WTC11 (cell line): ENCODE measurements around the gene FBXO31. TPM values are rescaled to one million over a fixed set of nuclear protein-coding genes. Genes with fewer than 3 reads are reported as not detected.

Source experiments
- ATAC-seq: fragments of 200-7000 bp; cut with Tn5 transposase; 2 replicates; pipeline ENCODE4 v1.10.0; 2021; ENCODE audit warnings: mild to moderate bottlenecking, moderate library complexity
- CTCF ChIA-PET: fragments of 300-600 bp; sonication (Branson Sonifier 250); formaldehyde crosslinking; loops from one replicate; lab custom pipeline; 2021; ENCODE audit warnings: antibody characterized with exemption; lab: Charles Lee
- POLR2A ChIA-PET: fragments of 350-600 bp; sonication (Branson Sonifier 250); formaldehyde crosslinking; loops from one replicate; lab custom pipeline; 2021; ENCODE audit warnings: antibody characterized with exemption; lab: Charles Lee
- DNase-seq: peaks from one replicate; pipeline ENCODE4 v3.0.0; 2021; ENCODE audit warnings: low spot score
- H3K27ac Mint-ChIP-seq: 2 replicates; pipeline ENCODE4 v1.8.0; 2021; ENCODE audit warnings: mixed read lengths
- H3K27me3 Mint-ChIP-seq: 2 replicates; pipeline ENCODE4 v1.8.0; 2021; ENCODE audit warnings: low read depth, mild to moderate bottlenecking, moderate library complexity, mixed read lengths
- H3K36me3 Mint-ChIP-seq: 2 replicates; pipeline ENCODE4 v1.8.0; 2021; ENCODE audit warnings: mixed read lengths
- H3K4me1 Mint-ChIP-seq: 2 replicates; pipeline ENCODE4 v1.8.0; 2022; ENCODE audit warnings: mixed read lengths
- H3K4me3 Mint-ChIP-seq: 2 replicates; pipeline ENCODE4 v1.8.0; 2021; ENCODE audit warnings: mild to moderate bottlenecking, moderate library complexity, mixed read lengths
- H3K9me3 Mint-ChIP-seq: 2 replicates; pipeline ENCODE4 v1.8.0; 2021; ENCODE audit warnings: mixed read lengths
- ATF2 ChIP-seq: sonication (generic); formaldehyde crosslinking; IDR thresholded peaks from 2 replicates; pipeline ENCODE4 v1.8.1; 2022; ENCODE audit warnings: low read depth, missing genetic modification reagents, borderline replicate concordance
- CREB1 ChIP-seq: sonication (generic); formaldehyde crosslinking; IDR thresholded peaks from 2 replicates; pipeline ENCODE4 v1.8.0; 2023; ENCODE audit warnings: mild to moderate bottlenecking, missing genetic modification reagents
- CREM ChIP-seq: sonication (generic); formaldehyde crosslinking; IDR thresholded peaks from 2 replicates; pipeline ENCODE4 v1.8.1; 2022; ENCODE audit warnings: mild to moderate bottlenecking, missing genetic modification reagents, moderate library complexity
- FOXK1 ChIP-seq: sonication (generic); formaldehyde crosslinking; IDR thresholded peaks from 2 replicates; pipeline ENCODE4 v1.8.0; 2022; ENCODE audit warnings: mild to moderate bottlenecking, moderate library complexity, missing genetic modification reagents
- FOXP1 ChIP-seq: sonication (generic); formaldehyde crosslinking; IDR thresholded peaks from 2 replicates; pipeline ENCODE4 v1.8.0; 2022; ENCODE audit warnings: missing genetic modification reagents, mild to moderate bottlenecking, moderate library complexity, borderline replicate concordance
- HMGA2 ChIP-seq: fragments of 250-450 bp; sonication (Bioruptor Pico); IDR thresholded peaks from 2 replicates; pipeline ENCODE4 v1.4.0; 2021; ENCODE audit warnings: mild to moderate bottlenecking, moderate library complexity
- JAZF1 ChIP-seq: fragments of 250-450 bp; sonication (Bioruptor Pico); IDR thresholded peaks from 2 replicates; pipeline ENCODE4 v1.9.0; 2021; ENCODE audit warnings: moderate library complexity, mild to moderate bottlenecking, inconsistent platforms
- TCF7 ChIP-seq: sonication (generic); formaldehyde crosslinking; IDR thresholded peaks from 2 replicates; pipeline ENCODE4 v1.8.0; 2022; ENCODE audit warnings: mild to moderate bottlenecking, low read depth, missing genetic modification reagents, moderate library complexity
- TEAD4 ChIP-seq: sonication (generic); formaldehyde crosslinking; IDR thresholded peaks from 2 replicates; pipeline ENCODE4 v1.8.0; 2022; ENCODE audit warnings: mild to moderate bottlenecking, missing genetic modification reagents
- ZBTB21 ChIP-seq: sonication (generic); formaldehyde crosslinking; IDR thresholded peaks from 2 replicates; pipeline ENCODE4 v1.8.1; 2023; ENCODE audit warnings: mild to moderate bottlenecking, missing genetic modification reagents, borderline replicate concordance
- ZNF281 ChIP-seq: sonication (generic); formaldehyde crosslinking; IDR thresholded peaks from 2 replicates; pipeline ENCODE4 v1.8.0; 2023; ENCODE audit warnings: mild to moderate bottlenecking, missing genetic modification reagents
- ZNF396 ChIP-seq: fragments of 250-450 bp; sonication (Bioruptor Pico); IDR thresholded peaks from 2 replicates; pipeline ENCODE4 v1.8.0; 2021; ENCODE audit warnings: mild to moderate bottlenecking, moderate library complexity, borderline replicate concordance
- ZNF512 ChIP-seq: sonication (generic); formaldehyde crosslinking; IDR thresholded peaks from 2 replicates; pipeline ENCODE4 v1.8.1; 2022; ENCODE audit warnings: missing genetic modification reagents, borderline replicate concordance
- total RNA-seq: library from RNA; stranded (reverse); gene quantifications from 3 replicates; pipeline ENCODE4 v1.2.3, GENCODE V29; 2021
- TF ChIP-seq, protein P1 (sequence below): sonication (generic); formaldehyde crosslinking; IDR thresholded peaks from 2 replicates; pipeline ENCODE4 v1.8.0; 2023; ENCODE audit warnings: missing genetic modification reagents, mild to moderate bottlenecking, borderline replicate concordance
- TF ChIP-seq, protein P2 (sequence below): sonication (generic); formaldehyde crosslinking; IDR thresholded peaks from 2 replicates; pipeline ENCODE4 v1.8.0; 2022; ENCODE audit warnings: mild to moderate bottlenecking, missing genetic modification reagents
- TF ChIP-seq, protein P3 (sequence below): fragments of 250-450 bp; sonication (Bioruptor Pico); IDR thresholded peaks from 2 replicates; pipeline ENCODE4 v1.8.0; 2021; ENCODE audit warnings: mild to moderate bottlenecking
- TF ChIP-seq, protein P4 (sequence below): fragments of 250-450 bp; sonication (Bioruptor Pico); conservative IDR thresholded peaks from 2 replicates; pipeline ENCODE4 v1.9.0; 2021; ENCODE audit warnings: mild to moderate bottlenecking

Gene FBXO31
- total RNA-seq, 1 experiment from 2014 or later = 22.6 TPM

DNA sequence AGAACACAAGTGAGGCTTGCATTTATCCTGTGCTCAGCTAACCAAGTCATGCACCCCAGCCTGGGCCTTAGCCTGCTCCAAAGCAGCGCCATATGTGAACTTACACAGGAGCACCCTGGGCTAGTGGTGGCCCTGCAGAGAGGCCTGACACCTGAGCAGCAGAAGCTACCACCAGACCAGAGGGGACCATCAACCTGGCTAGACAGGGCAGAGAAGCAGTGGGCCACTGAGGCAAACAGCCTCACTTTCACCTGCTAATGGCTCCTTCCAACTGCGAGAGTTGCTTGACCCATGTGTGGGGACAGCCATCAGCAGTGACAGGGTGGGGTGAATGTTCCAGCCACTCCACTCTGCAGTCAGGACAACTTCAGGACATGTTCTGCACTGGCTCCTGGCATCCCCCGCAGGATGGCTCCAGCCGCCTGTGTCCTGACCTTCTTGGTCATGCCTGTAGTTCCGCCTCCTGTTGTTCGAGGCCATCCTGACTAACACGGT lies 63.5 kb downstream of the FBXO31 start:
- no peaks in the 10 kb centered on the region for H3K9me3 Mint-ChIP-seq
- no peaks in the 10 kb centered on the region for H3K36me3 Mint-ChIP-seq
- H3K27me3 Mint-ChIP-seq = peaks cover 2% of the 10 kb centered on the region; the same call in 1 of the 2 replicates
- DNase-seq (no peak), ATAC-seq (no peak)
- TF ChIP-seq ZBTB21 (CRISPR knock-in tag) (no peak), FOXK1 (no peak), ATF2 (CRISPR knock-in tag) (no peak), TCF7 (CRISPR knock-in tag) (no peak), CREB1 (CRISPR knock-in tag) (no peak), FOXP1 (CRISPR knock-in tag) (no peak), TEAD4 (no peak), ZNF396 (CRISPR knock-in tag) (no peak), HMGA2 (no peak), CREM (no peak), ZNF512 (CRISPR knock-in tag) (no peak), JAZF1 (CRISPR knock-in tag) (no peak), ZNF281 (CRISPR knock-in tag) (no peak)
- TF ChIP-seq, protein P1, sequence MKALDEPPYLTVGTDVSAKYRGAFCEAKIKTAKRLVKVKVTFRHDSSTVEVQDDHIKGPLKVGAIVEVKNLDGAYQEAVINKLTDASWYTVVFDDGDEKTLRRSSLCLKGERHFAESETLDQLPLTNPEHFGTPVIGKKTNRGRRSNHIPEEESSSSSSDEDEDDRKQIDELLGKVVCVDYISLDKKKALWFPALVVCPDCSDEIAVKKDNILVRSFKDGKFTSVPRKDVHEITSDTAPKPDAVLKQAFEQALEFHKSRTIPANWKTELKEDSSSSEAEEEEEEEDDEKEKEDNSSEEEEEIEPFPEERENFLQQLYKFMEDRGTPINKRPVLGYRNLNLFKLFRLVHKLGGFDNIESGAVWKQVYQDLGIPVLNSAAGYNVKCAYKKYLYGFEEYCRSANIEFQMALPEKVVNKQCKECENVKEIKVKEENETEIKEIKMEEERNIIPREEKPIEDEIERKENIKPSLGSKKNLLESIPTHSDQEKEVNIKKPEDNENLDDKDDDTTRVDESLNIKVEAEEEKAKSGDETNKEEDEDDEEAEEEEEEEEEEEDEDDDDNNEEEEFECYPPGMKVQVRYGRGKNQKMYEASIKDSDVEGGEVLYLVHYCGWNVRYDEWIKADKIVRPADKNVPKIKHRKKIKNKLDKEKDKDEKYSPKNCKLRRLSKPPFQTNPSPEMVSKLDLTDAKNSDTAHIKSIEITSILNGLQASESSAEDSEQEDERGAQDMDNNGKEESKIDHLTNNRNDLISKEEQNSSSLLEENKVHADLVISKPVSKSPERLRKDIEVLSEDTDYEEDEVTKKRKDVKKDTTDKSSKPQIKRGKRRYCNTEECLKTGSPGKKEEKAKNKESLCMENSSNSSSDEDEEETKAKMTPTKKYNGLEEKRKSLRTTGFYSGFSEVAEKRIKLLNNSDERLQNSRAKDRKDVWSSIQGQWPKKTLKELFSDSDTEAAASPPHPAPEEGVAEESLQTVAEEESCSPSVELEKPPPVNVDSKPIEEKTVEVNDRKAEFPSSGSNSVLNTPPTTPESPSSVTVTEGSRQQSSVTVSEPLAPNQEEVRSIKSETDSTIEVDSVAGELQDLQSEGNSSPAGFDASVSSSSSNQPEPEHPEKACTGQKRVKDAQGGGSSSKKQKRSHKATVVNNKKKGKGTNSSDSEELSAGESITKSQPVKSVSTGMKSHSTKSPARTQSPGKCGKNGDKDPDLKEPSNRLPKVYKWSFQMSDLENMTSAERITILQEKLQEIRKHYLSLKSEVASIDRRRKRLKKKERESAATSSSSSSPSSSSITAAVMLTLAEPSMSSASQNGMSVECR = no peak
- TF ChIP-seq, protein P2, sequence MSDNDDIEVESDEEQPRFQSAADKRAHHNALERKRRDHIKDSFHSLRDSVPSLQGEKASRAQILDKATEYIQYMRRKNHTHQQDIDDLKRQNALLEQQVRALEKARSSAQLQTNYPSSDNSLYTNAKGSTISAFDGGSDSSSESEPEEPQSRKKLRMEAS (CRISPR knock-in tag) = no peak
- TF ChIP-seq, protein P3, sequence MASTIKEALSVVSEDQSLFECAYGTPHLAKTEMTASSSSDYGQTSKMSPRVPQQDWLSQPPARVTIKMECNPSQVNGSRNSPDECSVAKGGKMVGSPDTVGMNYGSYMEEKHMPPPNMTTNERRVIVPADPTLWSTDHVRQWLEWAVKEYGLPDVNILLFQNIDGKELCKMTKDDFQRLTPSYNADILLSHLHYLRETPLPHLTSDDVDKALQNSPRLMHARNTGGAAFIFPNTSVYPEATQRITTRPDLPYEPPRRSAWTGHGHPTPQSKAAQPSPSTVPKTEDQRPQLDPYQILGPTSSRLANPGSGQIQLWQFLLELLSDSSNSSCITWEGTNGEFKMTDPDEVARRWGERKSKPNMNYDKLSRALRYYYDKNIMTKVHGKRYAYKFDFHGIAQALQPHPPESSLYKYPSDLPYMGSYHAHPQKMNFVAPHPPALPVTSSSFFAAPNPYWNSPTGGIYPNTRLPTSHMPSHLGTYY (CRISPR knock-in tag) = no peak
- TF ChIP-seq, protein P4, sequence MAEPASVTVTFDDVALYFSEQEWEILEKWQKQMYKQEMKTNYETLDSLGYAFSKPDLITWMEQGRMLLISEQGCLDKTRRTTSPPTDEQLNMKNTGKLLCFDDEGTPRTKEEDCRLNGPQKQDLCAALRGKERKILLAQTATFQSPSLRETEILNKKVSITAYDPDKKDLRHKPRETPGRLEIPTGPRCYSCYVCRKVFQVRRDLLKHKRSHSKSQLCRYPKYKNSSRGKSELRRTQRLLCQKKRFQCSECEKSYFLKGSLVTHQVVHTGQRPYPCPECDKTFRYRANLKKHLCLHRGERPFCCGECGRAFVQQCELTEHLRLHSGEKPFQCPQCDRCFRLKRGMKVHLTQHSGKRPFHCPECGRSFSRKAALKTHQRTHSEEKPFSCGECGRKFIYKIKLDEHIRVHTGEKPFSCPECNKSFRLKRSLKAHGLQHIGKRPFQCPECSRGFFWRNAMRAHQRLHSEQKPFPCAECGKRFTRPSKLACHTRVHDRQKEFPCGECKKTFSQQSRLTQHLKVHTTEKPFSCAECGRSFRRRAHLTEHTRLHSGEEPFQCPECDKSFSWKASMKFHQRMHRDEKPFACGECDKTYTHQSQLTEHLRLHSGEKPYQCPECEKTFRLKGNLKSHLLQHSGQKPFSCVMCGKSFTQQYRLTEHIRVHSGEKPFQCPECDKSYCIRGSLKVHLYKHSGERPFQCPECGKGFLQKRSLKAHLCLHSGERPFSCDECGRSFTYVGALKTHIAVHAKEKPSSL = no peak
- POLR2A ChIA-PET = no interaction called here
- peaks cover 9% of the 10 kb centered on the region for H3K4me1 Mint-ChIP-seq
- CTCF ChIA-PET = no interaction called here
- no peak overlapping the region for H3K4me3 Mint-ChIP-seq
- no peak overlapping the region for H3K27ac Mint-ChIP-seq
